Retinal pigment epithelial cell (primary cell): ENCODE measurements around the gene MUSTN1.

Experiments
- DNase-seq: peaks from one replicate; pipeline ENCODE4 v3.0.0-alpha.2; 2010; ENCODE audit warnings: low read depth
- H3K4me3 ChIP-seq: 2 replicates; pipeline ENCODE4 v1.5.1; 2011; ENCODE audit warnings: mild to moderate bottlenecking, low read length, control low read depth, moderate library complexity
- CTCF ChIP-seq: conservative IDR thresholded peaks from 2 replicates; pipeline ENCODE4 v1.5.1; 2011; ENCODE audit warnings: low read depth, low read length, control low read depth, inconsistent platforms

Gene MUSTN1

GRCh38 chr3:52798978-52799476 is 35.8 kb downstream of the MUSTN1 start:
- H3K4me3 ChIP-seq = no peak overlapping the region
- no peak for DNase-seq
- TF ChIP-seq CTCF = peak; percentile 63

GRCh38 chr3:52798376-52798977 is 36.3 kb downstream of the MUSTN1 start:
- H3K4me3 ChIP-seq = no peak overlapping the region
- DNase-seq = no peak
- no peak for TF ChIP-seq CTCF

GRCh38 chr3:52796411-52796810 is 38.4 kb downstream of the MUSTN1 start:
- TF ChIP-seq CTCF = no peak
- DNase-seq = no peak
- H3K4me3 ChIP-seq = no peak overlapping the region

- H3K4me3 ChIP-seq = no peak overlapping the region
- DNase-seq = no peak
- no peak for TF ChIP-seq CTCF
Measured at GRCh38 chr3:52795298-52795900, 39.4 kb downstream of the MUSTN1 start.

GRCh38 chr3:52794612-52795099 is 40.2 kb downstream of the MUSTN1 start, which contains the start of gene ITIH3:
ITIH3 (plus strand) TSS chr3:52794796; CDS start chr3:52794804, 8 bp downstream.
- no peak for TF ChIP-seq CTCF
- no peak within 1 kb of the TSS for H3K4me3 ChIP-seq
- DNase-seq = no peak

GRCh38 chr3:52793702-52794611 is 40.9 kb downstream of the MUSTN1 start:
- no peak overlapping the region for H3K4me3 ChIP-seq
- no peak for DNase-seq
- TF ChIP-seq CTCF = no peak
